Measurements from ENCODE around the gene KISS1R. TPM values are rescaled to one million over a fixed set of nuclear protein-coding genes. Genes with fewer than 3 reads are reported as not detected.

Gene KISS1R
- total and polyA plus RNA-seq, 2 of the 4 experiments (the other 2 are of a cell fraction): not detected

DNA sequence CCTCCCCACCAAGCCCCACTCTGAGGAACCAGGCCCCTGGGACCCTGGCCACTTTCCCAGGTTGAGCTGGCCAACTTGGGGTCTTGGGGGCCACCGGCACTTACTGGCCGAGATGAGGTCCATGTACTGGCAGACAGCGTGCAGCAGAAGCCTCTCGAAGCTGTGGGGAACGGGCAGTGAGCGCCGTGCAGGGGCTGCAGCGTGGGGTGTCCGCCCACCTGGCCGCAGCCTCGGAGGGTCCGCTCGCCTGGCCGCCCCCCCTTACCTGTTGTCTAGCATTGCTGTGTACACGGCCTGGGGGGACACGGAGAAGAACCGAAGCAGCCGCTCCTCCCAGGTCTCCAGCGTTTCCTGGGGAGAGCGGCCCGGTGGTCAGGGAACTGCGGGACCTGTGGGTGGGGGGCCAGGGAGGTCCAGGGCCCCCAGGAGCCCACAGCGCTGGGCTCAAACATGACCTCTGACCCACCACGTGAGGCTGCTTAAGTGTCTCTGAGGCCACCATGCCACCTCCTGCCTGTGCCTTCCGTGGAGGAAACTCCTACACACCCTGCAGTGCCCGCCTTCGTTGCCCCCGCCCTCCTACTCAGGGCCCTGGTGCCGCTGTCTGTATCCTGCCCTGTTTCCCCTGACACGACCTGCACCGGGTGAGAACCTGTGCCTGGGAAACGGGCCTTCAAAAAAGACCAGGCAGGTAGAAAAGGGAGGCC is 17.6 kb upstream of the KISS1R start:
- Histone ChIP-seq H3K4me2 (ENCODE audit: low read depth, low read length) (no peak overlapping the region), H2BK20ac (ENCODE audit: low read depth, low read length) (no peak overlapping the region), H3K14ac (replicated peaks; ENCODE audit: low read depth, low read length) (no peak overlapping the region), H3K9ac (ENCODE audit: low read depth, low read length) (no peak overlapping the region), H3K79me1 (ENCODE audit: low read depth in 1 of 2, low read length in 2 of 2) (peaks cover 6 to 34% of the 10 kb centered on the region in 2 experiments; a peak in 3 of 4 replicates), H4K5ac (ENCODE audit: low read depth, low read length) (no peak overlapping the region), H2BK120ac (ENCODE audit: low read depth, low read length) (no peak overlapping the region), H3K23ac (ENCODE audit: low read depth, low read length) (no peak overlapping the region), H3K36me3 (ENCODE audit: control insufficient read depth, insufficient read depth, low read length) (peaks cover 27% of the 10 kb centered on the region; the same call in 1 of the 2 replicates), H3K4ac (ENCODE audit: low read depth, low read length) (no peak overlapping the region), H4K8ac (ENCODE audit: low read depth in 2 of 2, low read length in 2 of 2) (no peak overlapping the region), H3K9me3 (ENCODE audit: control insufficient read depth, insufficient read depth, low read length) (no peaks in the 10 kb centered on the region), H2BK15ac (ENCODE audit: low read depth, low read length) (no peak overlapping the region), H3K9me1 (ENCODE audit: insufficient read depth, low read length) (peaks cover 6% of the 10 kb centered on the region), H3K18ac (ENCODE audit: low read depth, low read length) (no peak overlapping the region), H4K20me1 (ENCODE audit: insufficient read depth, low read length) (peaks cover 44% of the 10 kb centered on the region), H3K56ac (ENCODE audit: extremely low read depth, insufficient read depth, low read length) (no peak overlapping the region), H2AK9ac (replicated peaks; ENCODE audit: low read depth, low read length, poor library complexity) (no peak overlapping the region), H3K4me3 (ENCODE audit: insufficient read depth, low read depth, low read length) (no peak overlapping the region), H3K27ac (ENCODE audit: insufficient read depth, low read length) (no peak overlapping the region), H2AFZ (replicated peaks; ENCODE audit: low read length, poor library complexity) (no peak overlapping the region), H4K91ac (ENCODE audit: insufficient read depth, low read depth, low read length) (no peak overlapping the region), H2AK5ac (ENCODE audit: low read depth, low read length) (no peak overlapping the region), H3K27me3 (ENCODE audit: control insufficient read depth, insufficient read depth, low read length) (no peaks in the 10 kb centered on the region), H2BK5ac (ENCODE audit: low read depth, low read length, poor library complexity, severe bottlenecking) (no peak overlapping the region), H3K4me1 (ENCODE audit: control insufficient read depth, insufficient read depth, low read length) (peaks cover 2% of the 10 kb centered on the region; the same call in 1 of the 2 replicates)
- 80% methylated on average over 5 of the region's 32 CpGs; no CpG with 5 or more reads in 1 of the 2 experiments for WGBS, 2 experiments (ENCODE audit: extremely low coverage in 2 of 2, insufficient read length in 1 of 2)
- dilution Hi-C loops (cut with HindIII; ENCODE audit: low sequenced_read_pairs, unreplicated experiment): no loop called here
- TF ChIP-seq RFX5 (IDR thresholded peaks at IDR 0.05; ENCODE audit: low read depth, low read length): no peak
- TF ChIP-seq, protein P1, sequence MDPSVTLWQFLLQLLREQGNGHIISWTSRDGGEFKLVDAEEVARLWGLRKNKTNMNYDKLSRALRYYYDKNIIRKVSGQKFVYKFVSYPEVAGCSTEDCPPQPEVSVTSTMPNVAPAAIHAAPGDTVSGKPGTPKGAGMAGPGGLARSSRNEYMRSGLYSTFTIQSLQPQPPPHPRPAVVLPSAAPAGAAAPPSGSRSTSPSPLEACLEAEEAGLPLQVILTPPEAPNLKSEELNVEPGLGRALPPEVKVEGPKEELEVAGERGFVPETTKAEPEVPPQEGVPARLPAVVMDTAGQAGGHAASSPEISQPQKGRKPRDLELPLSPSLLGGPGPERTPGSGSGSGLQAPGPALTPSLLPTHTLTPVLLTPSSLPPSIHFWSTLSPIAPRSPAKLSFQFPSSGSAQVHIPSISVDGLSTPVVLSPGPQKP (IDR thresholded peaks at IDR 0.05; ENCODE audit: borderline replicate concordance, low read depth, low read length): no peak
- TF ChIP-seq NFE2L2 (IDR thresholded peaks at IDR 0.05; ENCODE audit: low read depth, low read length): no peak
- TF ChIP-seq POLR2A (IDR thresholded peaks at IDR 0.05; ENCODE audit: low read depth, low read length): no peak
- TF ChIP-seq CHD1 (IDR thresholded peaks at IDR 0.05; ENCODE audit: low read depth, low read length): no peak
- no peak for TF ChIP-seq RAD21 (IDR thresholded peaks at IDR 0.05; ENCODE audit: low read length)
- in situ Hi-C loops (cut with MboI; ENCODE audit: low sequenced_read_pairs): no loop called here
- DNase-seq: no peak
- ChIA-PET POLR2A (ENCODE audit: unreplicated experiment) (no interaction called here), CTCF (interaction anchor here (0.5 kb wide), 1 partner anchor 129 kb away, joined by 4 read pairs; no protein-coding TSS in a partner anchor)
- intact Hi-C loops (cut with micrococcal nuclease): no loop called here
- no TSS peak for BruUV-seq (replicated peaks)
- no peak for ATAC-seq (ENCODE audit: low read depth)

Measured in IMR-90 (cell line).